Measurements from ENCODE around the gene NGF.

GRCh38 chr1:115241309-115241708 lies 96.7 kb downstream of the NGF start:
- TF ChIP-seq, protein P1, sequence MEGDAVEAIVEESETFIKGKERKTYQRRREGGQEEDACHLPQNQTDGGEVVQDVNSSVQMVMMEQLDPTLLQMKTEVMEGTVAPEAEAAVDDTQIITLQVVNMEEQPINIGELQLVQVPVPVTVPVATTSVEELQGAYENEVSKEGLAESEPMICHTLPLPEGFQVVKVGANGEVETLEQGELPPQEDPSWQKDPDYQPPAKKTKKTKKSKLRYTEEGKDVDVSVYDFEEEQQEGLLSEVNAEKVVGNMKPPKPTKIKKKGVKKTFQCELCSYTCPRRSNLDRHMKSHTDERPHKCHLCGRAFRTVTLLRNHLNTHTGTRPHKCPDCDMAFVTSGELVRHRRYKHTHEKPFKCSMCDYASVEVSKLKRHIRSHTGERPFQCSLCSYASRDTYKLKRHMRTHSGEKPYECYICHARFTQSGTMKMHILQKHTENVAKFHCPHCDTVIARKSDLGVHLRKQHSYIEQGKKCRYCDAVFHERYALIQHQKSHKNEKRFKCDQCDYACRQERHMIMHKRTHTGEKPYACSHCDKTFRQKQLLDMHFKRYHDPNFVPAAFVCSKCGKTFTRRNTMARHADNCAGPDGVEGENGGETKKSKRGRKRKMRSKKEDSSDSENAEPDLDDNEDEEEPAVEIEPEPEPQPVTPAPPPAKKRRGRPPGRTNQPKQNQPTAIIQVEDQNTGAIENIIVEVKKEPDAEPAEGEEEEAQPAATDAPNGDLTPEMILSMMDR (conservative IDR thresholded peaks at IDR 0.05; ENCODE audit: low read length), result no peak
- TF ChIP-seq EZH2phosphoT487 (IDR thresholded peaks at IDR 0.05; ENCODE audit: borderline replicate concordance), result no peak
